Measurements from ENCODE around the gene CHSY1. TPM values are rescaled to one million over a fixed set of nuclear protein-coding genes. Genes with fewer than 3 reads are reported as not detected.

The CHSY1 gene
- total RNA-seq, 1 experiment from 2014 or later = 82.3 TPM

Other genes with a start within 250 kb of the CHSY1 start
- 51.0 and 60.1 TPM in 2 replicates for gene SELENOS, start 25.4 kb upstream of the CHSY1 start, total RNA-seq (2014; rRNA removed; shearing (Covaris generic))
- gene SNRPA1, start 43.2 kb upstream of the CHSY1 start, total RNA-seq (2014; rRNA removed; shearing (Covaris generic)) = 139 and 151 TPM in 2 replicates
- gene PCSK6, start 237.7 kb upstream of the CHSY1 start, total RNA-seq (2014; rRNA removed; shearing (Covaris generic)) = 0.13 and 0.36 TPM in 2 replicates

All from SJCRH30 (cell line).